GM19455 (cell line): Measurements from ENCODE around the gene PRR4.

Experiments used
- ATAC-seq: cut with Tn5 transposase; IDR thresholded peaks from one replicate; pipeline ENCODE4 v1.9.1; 2021; ENCODE audit not compliant: unreplicated experiment

PRR4 gene, protein sequence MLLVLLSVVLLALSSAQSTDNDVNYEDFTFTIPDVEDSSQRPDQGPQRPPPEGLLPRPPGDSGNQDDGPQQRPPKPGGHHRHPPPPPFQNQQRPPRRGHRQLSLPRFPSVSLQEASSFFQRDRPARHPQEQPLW

DNA sequence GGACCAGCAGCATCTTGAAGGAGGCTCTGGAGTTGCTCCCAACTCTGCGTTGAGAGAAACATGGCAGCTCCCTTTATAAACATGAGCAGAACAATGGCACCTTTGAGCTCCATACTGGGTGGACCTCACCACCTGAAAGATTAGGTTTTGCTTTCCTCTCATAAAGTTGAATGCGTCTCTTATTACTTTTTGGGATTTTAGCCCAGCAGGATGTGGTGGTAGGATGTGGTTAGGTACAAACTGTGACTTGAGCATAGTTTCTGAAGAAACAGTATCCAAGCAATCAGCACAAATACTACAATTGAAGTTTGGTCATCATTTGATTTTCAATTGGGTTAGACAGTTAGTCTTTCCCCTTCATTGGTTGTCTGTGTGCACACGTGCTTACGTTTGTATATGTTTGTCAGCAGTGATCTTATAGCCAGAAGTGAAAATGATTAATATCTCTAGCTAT lies at the start of gene PRR4:
Gene PRR4 (minus strand): TSS at position 51 of the 454 bp plus-strand sequence. CDS start 38 bp downstream, at position 13.
- no peak for ATAC-seq

DNA sequence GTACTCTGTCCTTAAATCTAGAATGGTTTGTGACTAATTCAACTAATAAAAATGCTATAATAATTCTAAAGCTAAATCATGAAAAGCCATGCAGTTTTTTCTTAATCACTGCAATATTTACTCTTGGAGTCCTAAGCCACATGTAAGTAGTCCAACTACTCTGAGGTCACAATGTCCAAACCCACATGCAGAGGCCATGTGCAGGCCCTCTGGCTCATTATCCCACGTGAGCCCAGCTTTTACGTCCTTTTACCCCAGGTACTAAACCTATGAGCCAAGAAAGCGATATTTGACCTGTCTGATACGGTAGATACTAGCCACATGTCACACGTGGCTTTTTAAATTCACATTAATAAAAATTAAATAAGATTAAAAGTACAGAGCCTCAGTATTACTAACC lies 47.6 kb upstream of the PRR4 start:
- ATAC-seq: no peak

DNA sequence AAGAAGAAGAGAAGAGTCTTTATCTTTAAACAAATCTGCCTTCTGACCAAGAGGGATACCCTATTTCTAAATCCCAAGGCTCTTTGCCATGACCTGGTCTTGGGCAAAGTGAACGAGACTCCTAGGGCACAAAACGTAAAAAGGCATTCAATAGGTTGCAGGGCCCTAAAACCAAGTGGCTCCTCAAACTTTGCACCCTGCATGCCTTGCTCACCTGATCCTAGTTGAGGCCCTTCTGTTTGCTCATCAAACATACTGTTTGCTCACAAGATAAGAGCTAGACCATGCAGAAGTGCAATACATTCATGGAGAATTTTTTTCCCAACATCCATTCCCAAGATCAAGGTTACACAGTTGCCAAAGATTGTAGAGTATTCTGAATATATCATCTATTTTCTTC lies 42.7 kb upstream of the PRR4 start:
- no peak for ATAC-seq

DNA sequence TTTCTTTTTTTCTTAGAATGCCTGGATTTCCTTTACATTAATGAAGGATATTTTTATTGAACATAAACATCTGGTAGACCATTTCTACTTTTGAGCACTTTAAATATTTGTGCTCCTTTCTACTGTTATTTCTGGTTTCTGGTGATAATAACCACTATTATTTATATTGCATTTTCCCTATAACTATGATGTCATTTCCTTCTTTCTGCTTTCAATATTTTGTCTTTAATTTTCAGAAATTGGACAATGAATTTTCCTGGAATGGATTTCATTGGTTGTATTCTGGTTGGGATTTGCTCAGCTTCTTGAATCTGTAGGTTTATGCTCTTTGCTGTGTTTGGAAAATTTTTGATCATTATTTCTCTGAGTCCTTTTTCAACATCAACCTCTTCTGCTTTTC lies 40.0 kb upstream of the PRR4 start:
- no peak for ATAC-seq

DNA sequence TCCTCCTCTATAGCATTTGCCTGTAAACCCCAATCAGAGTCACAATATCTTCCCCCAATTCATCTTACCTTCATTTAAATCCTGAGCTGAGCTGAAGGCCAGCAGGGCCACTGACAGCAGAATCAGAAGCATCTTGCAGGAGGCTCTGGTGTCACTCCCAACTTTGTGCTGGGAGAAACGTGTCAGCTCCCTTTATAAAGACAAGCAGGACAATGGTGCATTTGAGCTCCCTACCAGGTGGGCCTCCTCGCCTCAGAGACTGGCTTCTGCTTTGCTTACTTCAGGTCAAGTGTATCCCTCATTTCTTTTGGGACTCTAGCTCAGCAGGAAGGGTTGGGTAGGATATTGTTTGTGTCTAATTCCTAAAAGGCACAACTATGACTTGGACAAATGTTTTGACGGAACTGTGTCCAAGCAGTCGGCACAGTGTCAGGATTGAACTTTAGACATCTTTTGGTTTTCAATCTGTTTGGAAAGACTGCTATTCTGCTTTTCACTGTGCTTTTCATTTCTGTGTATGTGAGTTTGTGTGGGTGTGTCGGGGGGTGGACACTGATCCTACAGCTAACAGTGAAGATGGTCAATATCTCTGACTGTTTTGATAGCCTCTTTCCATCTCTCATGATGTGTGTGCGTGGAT lies 34.9 kb upstream of the PRR4 start, which contains the start of gene PRH1:
Gene PRH1 (minus strand): TSS at position 170 of the 640 bp plus-strand sequence. CDS start 38 bp downstream, at position 132.
- ATAC-seq: no peak

DNA sequence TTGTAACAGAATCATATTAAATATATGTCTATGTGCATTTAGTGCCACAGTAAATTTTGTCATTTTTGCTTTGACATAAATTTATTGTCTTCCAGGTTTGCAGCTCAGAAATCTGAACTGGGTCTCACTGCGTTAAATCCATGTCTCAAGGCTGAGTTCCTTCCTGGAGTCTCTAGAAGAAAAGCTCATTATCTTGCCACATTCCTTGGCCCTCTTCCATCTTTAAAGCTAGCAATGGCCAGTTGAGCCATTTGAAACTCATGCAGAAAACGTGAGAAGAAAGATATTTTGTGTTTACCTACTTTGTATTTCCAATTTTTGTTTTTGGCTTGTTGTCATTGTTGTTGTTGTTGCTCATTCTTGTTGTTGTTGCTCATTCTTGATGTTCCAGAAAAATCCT lies 24.1 kb upstream of the PRR4 start:
- ATAC-seq: no peak

DNA sequence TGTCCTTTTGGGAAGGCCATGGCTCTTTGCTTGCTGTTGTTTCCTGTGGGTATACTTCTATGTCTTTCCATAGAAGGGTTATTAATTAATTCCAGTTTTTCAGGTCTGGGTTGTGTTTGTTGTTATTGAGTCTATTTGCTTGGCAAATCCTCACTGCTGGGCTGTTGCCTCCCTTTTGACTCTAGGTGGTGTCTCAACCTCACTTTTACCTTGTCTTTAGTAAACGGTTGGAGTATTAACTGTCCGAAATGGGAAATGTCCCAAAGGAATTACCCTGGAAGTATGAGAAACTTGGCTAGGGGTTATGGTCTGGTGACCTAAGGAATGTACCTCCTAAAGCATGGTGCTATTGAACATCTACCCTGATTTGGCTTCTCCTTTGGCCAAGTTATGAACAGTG lies 18.1 kb upstream of the PRR4 start:
- ATAC-seq: no peak

DNA sequence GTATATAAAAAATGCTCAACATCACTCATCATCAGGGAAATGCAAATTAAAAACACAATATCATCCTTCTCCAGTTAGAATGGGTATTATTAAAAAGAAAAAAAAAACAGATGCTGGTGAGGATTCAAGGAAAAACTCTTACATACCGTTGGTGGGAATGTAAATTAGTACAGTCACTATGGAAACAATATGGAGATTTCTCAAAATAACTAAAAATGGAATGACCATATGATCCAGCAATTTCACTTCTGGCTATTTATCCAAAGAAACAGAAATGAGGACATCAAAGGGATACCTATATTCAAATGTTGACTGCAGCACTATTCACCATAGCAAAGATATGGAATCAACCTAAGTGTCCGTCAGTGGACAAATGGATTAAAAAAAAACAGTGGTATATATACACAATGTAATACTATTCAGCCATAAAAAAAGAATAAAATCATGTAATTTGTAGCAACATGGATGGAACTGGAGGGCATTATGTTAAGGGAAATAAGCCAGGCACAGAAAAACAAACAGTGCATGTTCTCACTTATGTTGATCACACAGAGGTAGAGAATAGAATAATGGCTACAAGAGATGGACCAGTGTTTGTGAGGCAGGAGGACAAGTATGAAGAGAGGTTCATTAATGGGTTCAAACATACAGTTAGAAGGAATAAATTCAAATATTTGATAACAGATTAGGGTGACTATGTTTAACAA lies 14.4 kb upstream of the PRR4 start:
- ATAC-seq: no peak

DNA sequence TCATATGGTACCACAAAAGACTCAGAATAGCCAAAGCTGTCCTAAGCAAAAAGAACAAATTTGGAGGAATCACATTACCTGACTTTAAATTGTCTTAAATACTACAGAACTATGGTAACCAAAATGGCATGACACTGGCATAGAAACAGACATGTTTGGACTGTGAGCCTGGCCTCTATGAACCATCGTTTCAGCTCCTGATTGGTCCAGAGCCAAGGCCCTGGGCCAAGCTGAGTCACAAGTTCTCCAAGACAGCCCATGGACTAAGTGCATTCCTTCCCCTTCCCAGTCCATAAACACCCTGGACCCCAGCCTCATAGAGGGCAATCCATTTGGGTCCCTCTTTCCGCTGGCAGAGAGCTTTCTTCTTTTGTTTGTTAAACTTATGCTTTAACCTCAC lies 12.1 kb upstream of the PRR4 start:
- ATAC-seq: no peak

DNA sequence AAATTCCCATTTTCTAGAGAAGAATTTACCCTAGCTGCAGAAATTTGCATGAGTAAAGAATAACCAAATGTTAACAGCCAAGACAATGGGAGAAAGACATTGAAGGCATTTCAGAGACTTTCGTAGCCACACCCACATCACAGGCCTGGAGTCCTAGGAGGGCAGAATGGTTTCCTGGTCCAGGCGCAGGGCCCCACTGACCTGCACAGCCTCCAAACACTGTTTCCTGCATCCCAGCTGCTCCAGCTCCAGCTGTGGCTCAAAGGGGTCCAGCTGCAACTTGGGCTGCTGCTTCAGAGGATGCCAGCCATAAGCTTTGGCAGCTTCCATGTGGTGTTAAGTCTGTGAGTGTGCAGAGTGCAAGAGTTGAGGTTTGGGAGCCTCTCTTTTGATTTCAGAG lies 6.5 kb upstream of the PRR4 start:
- no peak for ATAC-seq

DNA sequence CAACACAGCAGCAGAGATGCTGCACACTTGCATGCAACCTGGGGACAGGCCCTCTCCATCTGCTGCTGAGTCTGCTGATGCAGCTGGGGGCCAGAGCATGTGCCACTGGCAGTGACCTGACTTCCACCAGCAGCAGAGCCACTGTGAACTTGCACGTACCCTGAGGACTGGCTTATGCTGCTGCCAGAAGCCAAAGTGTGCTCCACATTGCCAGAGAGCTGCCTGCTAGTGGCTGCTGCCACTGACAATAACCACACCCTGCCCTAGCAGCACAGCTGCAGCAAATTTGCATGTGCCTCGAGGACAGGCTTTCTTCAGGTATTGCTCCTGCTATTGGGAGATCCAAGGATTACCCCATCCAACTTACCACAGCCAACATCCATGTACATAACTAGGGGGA lies 4.5 kb upstream of the PRR4 start:
- ATAC-seq: no peak

DNA sequence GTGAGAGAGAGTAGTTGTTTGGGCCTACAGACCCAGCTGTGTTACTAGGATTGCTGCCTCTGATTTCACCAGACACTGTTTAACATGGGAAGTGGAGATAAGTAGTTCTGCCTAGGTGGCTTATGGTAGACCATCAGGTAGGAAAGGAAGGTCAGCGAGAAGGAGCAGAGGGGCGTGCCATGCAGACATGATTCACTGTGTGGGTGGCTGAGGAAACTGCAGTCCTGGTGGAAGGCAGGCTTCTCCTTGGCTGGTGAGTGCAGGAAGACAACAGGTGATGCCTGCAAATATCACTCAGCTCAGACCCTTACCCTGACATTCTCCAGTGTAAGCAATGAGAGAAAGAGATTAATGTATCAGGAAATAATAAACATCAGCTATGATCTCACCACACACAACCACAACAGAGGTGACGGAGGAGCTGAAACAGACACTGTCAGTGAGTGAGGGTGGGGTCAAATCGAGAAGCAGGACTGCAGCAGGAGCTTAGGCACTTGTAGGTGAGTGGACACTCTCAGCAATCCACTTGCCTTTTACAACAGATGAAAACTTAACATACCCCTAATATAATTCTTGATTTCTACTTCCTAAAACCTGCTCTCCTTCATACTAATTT lies 2.1 kb upstream of the PRR4 start:
- no peak for ATAC-seq

DNA sequence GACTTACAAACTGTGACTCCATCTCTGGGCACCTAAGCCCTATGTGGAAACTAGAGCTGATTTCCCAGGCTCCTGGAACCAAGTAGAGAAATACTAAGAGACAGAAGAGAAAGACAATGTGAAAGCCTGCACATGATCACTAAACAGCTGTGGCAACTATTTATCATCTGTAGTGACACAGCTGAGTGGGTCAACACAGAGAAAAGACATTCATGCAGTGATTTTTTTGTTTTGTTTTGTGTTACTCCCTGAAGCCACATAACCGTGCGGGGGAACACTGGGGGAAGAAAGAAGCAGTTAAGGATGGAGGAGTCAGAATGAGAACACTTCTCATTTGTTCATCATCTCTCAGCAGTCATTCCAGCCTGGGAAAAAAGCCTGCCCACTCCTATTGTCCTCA lies 1.5 kb downstream of the PRR4 start:
- ATAC-seq: no peak

DNA sequence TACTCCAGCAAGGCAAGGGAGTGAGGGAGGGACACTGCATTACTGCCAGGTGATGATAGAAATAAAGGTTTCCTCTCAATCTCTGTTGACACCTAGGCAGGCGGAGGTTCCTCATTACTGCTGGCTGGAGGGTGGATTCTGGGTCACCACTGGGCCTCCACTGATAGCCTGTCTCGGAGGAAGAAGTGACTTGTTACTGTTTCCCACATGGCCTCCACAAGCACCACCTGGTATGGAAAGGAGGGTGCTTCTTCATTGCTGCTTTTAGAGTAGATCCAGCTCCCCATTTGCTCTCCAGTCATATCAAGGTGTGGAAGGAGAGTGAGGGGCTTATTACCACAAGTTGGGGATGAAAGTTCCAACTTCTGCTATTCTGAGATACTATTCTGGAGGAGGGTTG lies 6.4 kb downstream of the PRR4 start:
- ATAC-seq: no peak

DNA sequence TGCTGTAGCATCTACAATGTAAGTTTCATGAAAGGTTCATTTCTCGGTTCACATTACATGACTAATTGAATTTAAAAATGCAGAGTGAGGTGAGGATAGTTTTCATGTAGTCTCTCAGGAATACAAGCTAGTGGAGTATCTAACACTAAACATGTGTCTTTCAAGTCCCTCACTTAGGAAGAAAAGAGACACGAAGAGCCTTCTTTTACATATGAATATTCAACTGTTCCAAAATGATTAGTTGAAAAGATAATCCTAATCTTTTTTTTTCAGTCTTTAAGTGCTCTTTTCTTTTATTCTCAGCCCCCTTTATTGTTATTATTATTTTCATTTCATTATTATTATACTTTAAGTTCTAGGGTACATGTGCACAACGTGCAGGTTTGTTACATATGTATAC lies 10.8 kb downstream of the PRR4 start:
- no peak for ATAC-seq

DNA sequence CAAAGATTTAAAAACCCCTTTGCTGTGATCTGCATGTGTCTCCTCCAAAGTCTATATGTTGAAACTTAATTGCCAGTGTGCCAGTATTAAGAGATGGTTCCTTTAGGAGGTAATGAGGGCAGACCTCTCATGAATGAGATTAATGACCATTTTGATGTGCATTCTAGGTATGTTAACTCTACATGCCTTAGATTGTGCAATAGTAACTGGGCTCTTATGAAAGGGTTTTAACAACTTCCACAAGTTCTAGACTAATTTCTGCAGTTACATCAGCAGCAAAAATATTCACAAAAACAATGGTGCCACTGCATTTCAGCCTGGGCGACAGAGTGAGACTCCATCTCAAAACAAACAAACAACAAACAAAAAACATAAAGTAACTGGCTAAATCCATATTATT lies 19.3 kb downstream of the PRR4 start:
- ATAC-seq: no peak

DNA sequence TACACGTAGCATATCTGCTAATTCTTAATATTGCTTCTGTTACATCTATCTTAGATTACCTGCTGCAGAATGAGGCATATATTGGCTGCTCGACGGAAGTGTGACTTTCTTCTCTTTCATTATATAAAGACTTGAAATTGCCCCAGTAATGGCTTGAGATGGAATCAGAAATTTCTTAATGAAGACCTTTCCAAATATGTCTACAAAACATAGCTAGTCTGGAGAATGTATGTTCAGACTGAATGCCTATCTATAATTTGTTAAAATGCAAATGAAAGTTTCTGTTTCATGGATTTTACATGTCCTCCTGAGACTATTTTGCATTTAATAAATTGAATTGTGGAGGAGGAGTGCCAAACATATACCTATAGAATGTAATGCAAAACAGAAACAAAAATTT lies 23.0 kb downstream of the PRR4 start, which contains the start of gene TAS2R10:
Gene TAS2R10 (minus strand): TSS at position 101 of the 400 bp plus-strand sequence. CDS start 89 bp downstream, at position 12.
- no peak for ATAC-seq

DNA sequence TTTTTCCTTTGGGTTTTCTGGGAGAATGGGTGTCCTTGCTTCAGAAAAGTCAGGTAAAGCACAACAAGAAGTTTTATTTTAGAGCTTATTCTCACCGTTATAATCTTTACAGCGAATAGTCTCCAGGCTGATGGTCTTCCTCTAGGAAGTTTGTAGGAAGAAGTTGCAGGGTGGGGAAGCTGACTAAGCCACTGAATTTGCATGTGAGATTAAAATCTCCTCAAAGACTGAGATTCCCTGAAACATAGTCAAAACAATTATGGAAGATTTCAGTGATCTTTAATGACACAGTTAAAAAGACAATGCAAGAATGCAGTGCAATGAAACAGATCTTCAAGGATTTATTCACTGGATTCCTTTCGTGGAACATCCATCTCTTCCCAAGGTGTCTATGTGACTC lies 24.3 kb downstream of the PRR4 start:
- no peak for ATAC-seq

DNA sequence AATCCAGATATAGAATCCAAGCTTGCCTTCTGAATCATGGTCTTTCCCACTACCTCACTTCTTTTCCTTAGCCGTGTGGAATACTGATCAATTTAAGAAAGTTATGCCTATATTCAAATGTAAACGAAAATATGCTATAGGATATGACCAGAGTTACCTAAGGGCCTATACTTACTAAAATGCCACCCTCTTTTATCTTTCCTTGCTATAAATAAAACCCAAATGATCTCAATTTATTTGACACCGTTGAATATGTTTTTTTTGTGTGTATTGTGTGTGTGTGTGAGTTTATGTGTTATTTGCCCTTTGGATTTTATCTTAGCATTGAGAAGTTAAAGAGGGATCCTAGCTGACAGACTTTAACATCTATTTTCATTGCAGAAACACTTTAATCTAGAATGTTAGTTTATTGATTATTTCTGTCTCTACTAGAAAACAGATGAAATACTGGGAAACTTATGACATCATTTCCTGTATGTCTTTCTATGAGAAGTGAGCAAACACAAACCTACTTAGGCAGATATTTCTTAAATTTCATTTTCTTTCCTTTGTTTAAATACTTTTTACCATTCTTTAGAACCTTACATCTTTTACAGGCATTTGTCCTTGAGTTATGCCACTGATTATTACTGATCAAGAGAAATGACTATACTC lies 37.3 kb downstream of the PRR4 start:
- ATAC-seq: no peak

DNA sequence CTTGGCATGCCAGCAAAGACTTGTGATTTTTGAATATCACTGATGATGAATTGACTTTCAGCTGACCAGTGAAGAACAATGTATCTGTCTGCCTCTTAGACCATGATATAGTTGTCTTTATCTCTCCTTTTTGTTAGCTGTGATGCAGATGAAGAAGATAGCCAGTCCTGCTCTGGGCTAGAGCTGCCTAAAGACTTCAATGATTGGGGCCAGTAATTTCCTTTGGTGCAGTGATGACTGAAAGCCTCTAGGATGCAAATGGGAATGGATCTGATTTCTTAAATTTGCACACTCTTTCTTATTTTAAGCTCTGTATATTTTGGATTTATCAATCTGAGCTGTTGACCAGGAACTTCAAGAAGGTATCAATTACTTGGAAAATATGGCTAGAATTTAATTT lies 39.2 kb downstream of the PRR4 start, which contains the start of gene TAS2R9:
Gene TAS2R9 (minus strand): TSS at position 101 of the 400 bp plus-strand sequence. CDS start 93 bp downstream, at position 8.
- ATAC-seq: no peak

DNA sequence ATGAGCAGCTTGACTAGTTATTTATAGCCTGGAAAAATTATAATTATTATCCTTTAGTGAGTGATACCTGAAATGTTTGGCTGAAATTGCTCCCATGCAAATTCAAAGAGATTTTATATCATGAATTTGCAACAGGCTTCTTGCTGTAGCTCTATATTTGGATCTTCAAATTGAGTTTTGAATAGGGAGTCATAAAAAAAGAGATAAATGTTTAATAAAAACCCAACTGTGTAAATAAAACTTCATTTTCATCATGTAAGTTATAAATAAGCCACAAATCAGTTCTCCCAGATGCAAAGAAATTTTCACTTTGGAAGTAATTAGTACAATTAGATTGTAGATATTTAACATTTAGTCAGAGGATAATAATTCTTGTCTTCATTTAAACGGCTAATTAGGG lies 42.1 kb downstream of the PRR4 start, which contains the start of gene TAS2R8:
Gene TAS2R8 (minus strand): TSS at position 101 of the 400 bp plus-strand sequence. CDS start 306 bp downstream, outside the sequence.
- no peak for ATAC-seq
